ENCODE results near the gene CCIN.

The CCIN gene

GRCh38 chr9:36150574-36151315, 18.4 kb upstream of the CCIN start:
- H3K4me1 ChIP-seq (ENCODE audit: insufficient read depth, low read length) = peaks cover 27% of the 10 kb centered on the region
- H3K36me3 ChIP-seq (ENCODE audit: insufficient read depth, low read length) = no peaks in the 10 kb centered on the region
- peak overlapping the region; percentile 47 for H3K9ac ChIP-seq (ENCODE audit: low read depth, low read length)
- H3K4me3 ChIP-seq (ENCODE audit: low read depth in 1 of 2, low read length in 2 of 2) = peak overlapping the region in 1 of 2 experiments; percentile 48; a peak in 1 of 4 replicates
- no peaks in the 10 kb centered on the region for H3K27me3 ChIP-seq (ENCODE audit: insufficient read depth, low read length, poor library complexity)
- no peaks in the 10 kb centered on the region for H4K20me1 ChIP-seq (ENCODE audit: insufficient read depth, low read length)
- H3K4me2 ChIP-seq (ENCODE audit: insufficient read depth, low read length) = peak overlapping the region; percentile 61
- no peak for TF ChIP-seq CTCF (IDR thresholded peaks at IDR 0.05; ENCODE audit: borderline replicate concordance, extremely low read depth, low read length, poor library complexity, severe bottlenecking)
- no peak for TF ChIP-seq EZH2 (IDR thresholded peaks at IDR 0.05; ENCODE audit: borderline replicate concordance, low read depth, low read length, severe bottlenecking)
- DNase-seq = no peak
- no peak for ATAC-seq (ENCODE audit: insufficient read depth, low read depth)
- H3K27ac ChIP-seq (ENCODE audit: low read length) = peak overlapping the region; percentile 89
- no peaks in the 10 kb centered on the region for H3K9me3 ChIP-seq (ENCODE audit: insufficient read depth, low read length, severe bottlenecking)
- no peaks in the 10 kb centered on the region for H3K79me2 ChIP-seq (ENCODE audit: insufficient read depth, low read length)
- H2AFZ ChIP-seq (ENCODE audit: low read depth, low read length) = 0 out of 2 replicates have a peak overlapping the region, but pooled peaks have one; percentile 63

GRCh38 chr9:36151316-36152210, 17.6 kb upstream of the CCIN start:
- DNase-seq (peak; percentile 92), ATAC-seq (ENCODE audit: insufficient read depth, low read depth) (peak; percentile 98)
- H3K9me3 ChIP-seq (ENCODE audit: insufficient read depth, low read length, severe bottlenecking) = peaks cover 3% of the 10 kb centered on the region
- H3K79me2 ChIP-seq (ENCODE audit: insufficient read depth, low read length) = no peaks in the 10 kb centered on the region
- peak overlapping the region; percentile 73; the same call in 1 of the 2 replicates for H2AFZ ChIP-seq (ENCODE audit: low read depth, low read length)
- H3K4me3 ChIP-seq (ENCODE audit: low read depth in 1 of 2, low read length in 2 of 2) = peak overlapping the region in 1 of 2 experiments; percentile 48; a peak in 2 of 4 replicates
- H4K20me1 ChIP-seq (ENCODE audit: insufficient read depth, low read length) = no peaks in the 10 kb centered on the region
- H3K4me1 ChIP-seq (ENCODE audit: insufficient read depth, low read length) = peaks cover 27% of the 10 kb centered on the region
- peak overlapping the region; percentile 89 for H3K27ac ChIP-seq (ENCODE audit: low read length)
- no peak for TF ChIP-seq EZH2 (IDR thresholded peaks at IDR 0.05; ENCODE audit: borderline replicate concordance, low read depth, low read length, severe bottlenecking)
- no peak for TF ChIP-seq CTCF (IDR thresholded peaks at IDR 0.05; ENCODE audit: borderline replicate concordance, extremely low read depth, low read length, poor library complexity, severe bottlenecking)
- H3K9ac ChIP-seq (ENCODE audit: low read depth, low read length) = peak overlapping the region; percentile 47
- H3K27me3 ChIP-seq (ENCODE audit: insufficient read depth, low read length, poor library complexity) = no peaks in the 10 kb centered on the region
- H3K4me2 ChIP-seq (ENCODE audit: insufficient read depth, low read length) = peak overlapping the region; percentile 61
- H3K36me3 ChIP-seq (ENCODE audit: insufficient read depth, low read length) = no peaks in the 10 kb centered on the region

DNA sequence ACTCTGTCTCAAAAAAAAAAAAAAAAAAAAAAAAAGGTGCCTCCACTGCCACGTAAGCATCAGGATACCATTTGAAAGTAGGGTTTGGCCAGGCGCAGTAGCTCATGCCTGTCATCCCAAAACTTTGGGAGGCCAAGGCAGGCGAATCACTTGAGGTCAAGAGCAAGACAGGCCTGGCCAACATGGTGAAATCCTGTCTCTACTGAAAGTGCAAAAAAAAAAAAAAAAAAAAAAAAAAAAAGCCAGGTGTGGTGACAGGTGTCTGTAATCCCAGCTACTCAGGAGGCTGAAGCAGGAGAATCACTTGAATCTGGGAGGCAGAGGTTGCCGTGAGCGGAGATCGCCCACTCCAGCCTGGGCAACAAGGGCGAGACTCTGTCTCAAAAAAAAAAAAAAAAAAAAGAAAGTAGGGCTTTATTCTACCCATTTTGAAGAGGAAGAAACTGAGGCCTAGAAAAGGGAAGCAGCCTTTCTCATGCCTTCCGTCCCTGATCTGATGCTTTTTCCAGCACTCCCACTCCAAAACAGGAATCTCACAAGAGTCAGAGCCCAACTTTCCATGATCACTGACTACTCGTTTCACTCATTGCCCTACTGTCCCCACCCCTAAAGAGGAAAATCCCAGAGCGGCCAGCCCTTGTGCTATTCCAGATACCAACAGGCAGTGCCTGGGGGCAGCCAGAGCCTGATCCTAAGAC, 16.3 kb upstream of the CCIN start:
- 0 out of 2 replicates have a peak overlapping the region, but pooled peaks have one; percentile 22 for H3K27ac ChIP-seq (ENCODE audit: low read length)
- no peak overlapping the region for H3K9ac ChIP-seq (ENCODE audit: low read depth, low read length)

More for the DNA sequence above, 16.3 kb upstream of the CCIN start:
- Histone ChIP-seq H3K9me3 (ENCODE audit: insufficient read depth, low read length, severe bottlenecking) (peaks cover 5% of the 10 kb centered on the region), H4K20me1 (ENCODE audit: insufficient read depth, low read length) (no peaks in the 10 kb centered on the region), H3K27me3 (ENCODE audit: insufficient read depth, low read length, poor library complexity) (no peaks in the 10 kb centered on the region), H3K4me2 (ENCODE audit: insufficient read depth, low read length) (no peak overlapping the region), H3K4me3 (ENCODE audit: low read depth in 1 of 2, low read length in 2 of 2) (no peak overlapping the region), H3K79me2 (ENCODE audit: insufficient read depth, low read length) (no peaks in the 10 kb centered on the region), H3K36me3 (ENCODE audit: insufficient read depth, low read length) (no peaks in the 10 kb centered on the region), H3K4me1 (ENCODE audit: insufficient read depth, low read length) (peaks cover 27% of the 10 kb centered on the region), H2AFZ (ENCODE audit: low read depth, low read length) (no peak overlapping the region)
- TF ChIP-seq EZH2 (IDR thresholded peaks at IDR 0.05; ENCODE audit: borderline replicate concordance, low read depth, low read length, severe bottlenecking) (no peak), CTCF (IDR thresholded peaks at IDR 0.05; ENCODE audit: borderline replicate concordance, extremely low read depth, low read length, poor library complexity, severe bottlenecking) (no peak)
- ATAC-seq (ENCODE audit: insufficient read depth, low read depth) = no peak
- no peak for DNase-seq

Data from DND-41 (cell line).